Smooth muscle cell (in vitro differentiated cells): ENCODE data around the gene COL1A2. TPM values are rescaled to one million over a fixed set of nuclear protein-coding genes. Genes with fewer than 3 reads are reported as not detected.

Experiments
- DNase-seq: peaks from one replicate; lab custom pipeline; 2025; ENCODE audit not compliant: unreplicated experiment; lab: John Stamatoyannopoulos, UW
- H2AFZ ChIP-seq: fragments of 200-600 bp; sonication (generic); 2 replicates; pipeline ENCODE4 v1.6.0; 2016; ENCODE audit warnings: antibody characterized with exemption, low read depth, mild to moderate bottlenecking
- H3F3A ChIP-seq: fragments of 200-600 bp; sonication (generic); 2 replicates; pipeline ENCODE4 v1.6.0; 2017; ENCODE audit warnings: antibody characterized with exemption, low read depth
- H3K27ac ChIP-seq: fragments of 200-600 bp; sonication (generic); 2 replicates; pipeline ENCODE4 v1.5.1; 2016; ENCODE audit warnings: low read depth, mild to moderate bottlenecking
- H3K27me3 ChIP-seq: fragments of 200-600 bp; sonication (generic); 2 replicates; pipeline ENCODE4 v1.6.1; 2016; ENCODE audit warnings: low read depth, mild to moderate bottlenecking
- H3K36me3 ChIP-seq: fragments of 200-600 bp; sonication (generic); 2 replicates; pipeline ENCODE4 v1.5.1; 2016; ENCODE audit warnings: low read depth
- H3K4me1 ChIP-seq: fragments of 200-600 bp; sonication (generic); 2 replicates; pipeline ENCODE4 v1.5.1; 2016; ENCODE audit warnings: low read depth
- H3K4me2 ChIP-seq: fragments of 200-600 bp; sonication (generic); 2 replicates; pipeline ENCODE4 v1.6.0; 2016; ENCODE audit warnings: mild to moderate bottlenecking
- H3K4me3 ChIP-seq: fragments of 200-600 bp; sonication (generic); 2 replicates; pipeline ENCODE4 v1.5.1; 2016; ENCODE audit warnings: mild to moderate bottlenecking
- H3K79me2 ChIP-seq: fragments of 200-600 bp; sonication (generic); 2 replicates; pipeline ENCODE4 v1.6.0; 2016; ENCODE audit warnings: low read depth, mild to moderate bottlenecking
- H3K9ac ChIP-seq: fragments of 200-600 bp; sonication (generic); 2 replicates; pipeline ENCODE4 v1.6.0; 2016; ENCODE audit warnings: low read depth
- H3K9me3 ChIP-seq: fragments of 200-600 bp; sonication (generic); replicated peaks from 2 replicates; pipeline ENCODE4 v1.5.1; 2016; ENCODE audit warnings: low read depth
- H4K20me1 ChIP-seq: fragments of 200-600 bp; sonication (generic); 2 replicates; pipeline ENCODE4 v1.6.0; 2016; ENCODE audit warnings: low read depth
- CTCF ChIP-seq: fragments of 200-600 bp; sonication (generic); IDR thresholded peaks from 2 replicates; pipeline ENCODE4 v1.5.1; 2017; ENCODE audit warnings: borderline replicate concordance, mild to moderate bottlenecking, antibody characterized with exemption; ENCODE audit not compliant: insufficient read depth, poor library complexity, severe bottlenecking
- WGBS: methylation state at CpG from one replicate; pipeline ENCODE4 v1.1.7; 2016; ENCODE audit warnings: low lambda C conversion rate; 5-methylcytosine and 5-hydroxymethylcytosine counted together
- polyA plus RNA-seq: library from polyadenylated mRNA; unstranded; fragments of >200 nt; fragmentation: Nextera tagmentation; extraction: Ambion mirVana; gene quantifications from 2 replicates; pipeline ENCODE4 v1.2.1, GENCODE V29; 2016
- total RNA-seq: library from RNA; depleted of rRNA; stranded (reverse); fragments of >200 nt; gene quantifications from 2 replicates; pipeline ENCODE4 v1.2.3, GENCODE V29; 2014

COL1A2 gene
- total and polyA plus RNA-seq, 2 experiments from 2014 or later = 4,221 to 10,006 TPM

- Histone ChIP-seq H3K36me3 (peaks cover 31% of the 10 kb centered on the region), H3K27ac (peak overlapping the region; percentile 99), H3K4me1 (peaks cover 3% of the 10 kb centered on the region), H4K20me1 (peaks cover 57% of the 10 kb centered on the region), H3K9ac (no peak overlapping the region), H2AFZ (no peak overlapping the region), H3K27me3 (no peaks in the 10 kb centered on the region), H3F3A (peaks cover 48% of the 10 kb centered on the region), H3K79me2 (no peaks in the 10 kb centered on the region), H3K9me3 (no peaks in the 10 kb centered on the region), H3K4me3 (no peak overlapping the region), H3K4me2 (no peak overlapping the region)
- DNase-seq = no peak
- no peak for TF ChIP-seq CTCF
- WGBS = 77% methylated on average over 3 of the region's 3 CpGs
Measured at GRCh38 chr7:94431619-94432280, 37.1 kb downstream of the COL1A2 start.

GRCh38 chr7:94432281-94432670 lies 37.6 kb downstream of the COL1A2 start:
- WGBS = 98% methylated on average over 2 of the region's 2 CpGs
- no peaks in the 10 kb centered on the region for H3K9me3 ChIP-seq
- H3K27ac ChIP-seq = peak overlapping the region; percentile 6
- no peak overlapping the region for H3K4me3 ChIP-seq
- no peak for DNase-seq
- peaks cover 29% of the 10 kb centered on the region for H3K36me3 ChIP-seq
- peaks cover 52% of the 10 kb centered on the region for H4K20me1 ChIP-seq
- H2AFZ ChIP-seq = no peak overlapping the region
- H3K79me2 ChIP-seq = no peaks in the 10 kb centered on the region
- H3K4me2 ChIP-seq = no peak overlapping the region
- TF ChIP-seq CTCF = no peak
- H3F3A ChIP-seq = peaks cover 43% of the 10 kb centered on the region
- H3K27me3 ChIP-seq = no peaks in the 10 kb centered on the region
- H3K4me1 ChIP-seq = peaks cover 3% of the 10 kb centered on the region
- H3K9ac ChIP-seq = no peak overlapping the region

GRCh38 chr7:94432817-94433216 lies 38.1 kb downstream of the COL1A2 start:
- no peak for TF ChIP-seq CTCF
- no peak overlapping the region for H2AFZ ChIP-seq
- no peak overlapping the region for H3K4me3 ChIP-seq
- no peak for DNase-seq
- H3K79me2 ChIP-seq = no peaks in the 10 kb centered on the region
- H3K36me3 ChIP-seq = peaks cover 23% of the 10 kb centered on the region
- peak overlapping the region; percentile 6 for H3K27ac ChIP-seq
- H3F3A ChIP-seq = peaks cover 38% of the 10 kb centered on the region
- H3K9me3 ChIP-seq = no peaks in the 10 kb centered on the region
- WGBS = 92% methylated on average over 1 of the region's 1 CpG
- H3K9ac ChIP-seq = no peak overlapping the region
- H3K4me2 ChIP-seq = no peak overlapping the region
- H3K27me3 ChIP-seq = no peaks in the 10 kb centered on the region
- H4K20me1 ChIP-seq = peaks cover 46% of the 10 kb centered on the region
- H3K4me1 ChIP-seq = peaks cover 3% of the 10 kb centered on the region

- H3F3A ChIP-seq = peaks cover 33% of the 10 kb centered on the region
- no peak for TF ChIP-seq CTCF
- no peak overlapping the region for H3K4me3 ChIP-seq
- H4K20me1 ChIP-seq = peaks cover 42% of the 10 kb centered on the region
- peak overlapping the region; percentile 34 for H3K27ac ChIP-seq
- WGBS = 93% methylated on average over 2 of the region's 2 CpGs
- peaks cover 3% of the 10 kb centered on the region for H3K4me1 ChIP-seq
- H3K36me3 ChIP-seq = peaks cover 19% of the 10 kb centered on the region
- no peak overlapping the region for H2AFZ ChIP-seq
- no peak for DNase-seq
- no peaks in the 10 kb centered on the region for H3K27me3 ChIP-seq
- H3K79me2 ChIP-seq = no peaks in the 10 kb centered on the region
- no peak overlapping the region for H3K9ac ChIP-seq
- no peaks in the 10 kb centered on the region for H3K9me3 ChIP-seq
- no peak overlapping the region for H3K4me2 ChIP-seq
Measured at GRCh38 chr7:94433224-94433623, 38.5 kb downstream of the COL1A2 start.
